NT2/D1 (cell line): ENCODE data around the gene COL23A1.

Experiments used
- DNase-seq: peaks from one replicate; pipeline ENCODE4 v3.0.0-alpha.2; 2011; ENCODE audit warnings: low read depth, low spot score
- H3K27me3 ChIP-seq: 2 replicates; pipeline ENCODE4 v1.6.0; 2011; ENCODE audit warnings: mild to moderate bottlenecking; ENCODE audit not compliant: insufficient read length, insufficient read depth
- H3K36me3 ChIP-seq: 2 replicates; pipeline ENCODE4 v1.6.1; 2011; ENCODE audit warnings: mild to moderate bottlenecking, low read length, mixed read lengths; ENCODE audit not compliant: insufficient read depth, insufficient read length
- H3K4me1 ChIP-seq: 2 replicates; pipeline ENCODE4 v1.5.1; 2011; ENCODE audit not compliant: insufficient read depth, insufficient read length
- H3K4me3 ChIP-seq: 2 replicates; pipeline ENCODE4 v1.5.1; 2011; ENCODE audit warnings: low read depth; ENCODE audit not compliant: insufficient read length
- H3K9ac ChIP-seq: 2 replicates; pipeline ENCODE4 v1.6.0; 2011; ENCODE audit warnings: low read depth; ENCODE audit not compliant: insufficient read length
- H3K9me3 ChIP-seq: 2 replicates; pipeline ENCODE4 v1.5.1; 2011; ENCODE audit warnings: mild to moderate bottlenecking, low read length; ENCODE audit not compliant: insufficient read depth
- SUZ12 ChIP-seq: IDR thresholded peaks from 2 replicates; pipeline ENCODE4 v1.6.1; 2011; ENCODE audit not compliant: insufficient read length, insufficient read depth; ENCODE audit errors: extremely low read depth
- YY1 ChIP-seq: IDR thresholded peaks from 2 replicates; pipeline ENCODE4 v1.6.1; 2011; ENCODE audit not compliant: insufficient read length, insufficient read depth
- ZNF274 ChIP-seq: IDR thresholded peaks from 2 replicates; pipeline ENCODE4 v1.6.1; 2011; ENCODE audit warnings: mild to moderate bottlenecking, low read depth, low read length

Gene COL23A1

GRCh38 chr5:178366998-178367735, 223.0 kb downstream of the COL23A1 start:
- H3K9ac ChIP-seq: no peak overlapping the region
- H3K4me1 ChIP-seq: peaks cover 14% of the 10 kb centered on the region
- no peaks in the 10 kb centered on the region for H3K36me3 ChIP-seq
- H3K4me3 ChIP-seq: no peak overlapping the region
- no peaks in the 10 kb centered on the region for H3K27me3 ChIP-seq
- no peak for DNase-seq
- H3K9me3 ChIP-seq: 0 out of 2 replicates have a peak, but pooled peaks cover 11% of the 10 kb centered on the region
- TF ChIP-seq YY1 (no peak), ZNF274 (no peak), SUZ12 (no peak)

- DNase-seq: no peak
- peaks cover 16% of the 10 kb centered on the region for H3K4me1 ChIP-seq
Observed at GRCh38 chr5:178365501-178366440, 224.4 kb downstream of the COL23A1 start.

GRCh38 chr5:178364326-178364675, 225.9 kb downstream of the COL23A1 start:
- H3K27me3 ChIP-seq: no peaks in the 10 kb centered on the region
- DNase-seq: no peak
- 0 out of 2 replicates have a peak, but pooled peaks cover 4% of the 10 kb centered on the region for H3K9me3 ChIP-seq
- H3K36me3 ChIP-seq: no peaks in the 10 kb centered on the region
- no peak for TF ChIP-seq SUZ12
- no peak for TF ChIP-seq YY1
- TF ChIP-seq ZNF274: no peak
- peaks cover 16% of the 10 kb centered on the region for H3K4me1 ChIP-seq
- H3K4me3 ChIP-seq: no peak overlapping the region
- H3K9ac ChIP-seq: no peak overlapping the region

More at GRCh38 chr5:178365501-178366440, 224.4 kb downstream of the COL23A1 start:
- no peaks in the 10 kb centered on the region for H3K27me3 ChIP-seq
- no peak for TF ChIP-seq ZNF274
- no peak for TF ChIP-seq YY1
- TF ChIP-seq SUZ12: no peak
- H3K4me3 ChIP-seq: no peak overlapping the region
- H3K36me3 ChIP-seq: no peaks in the 10 kb centered on the region
- 0 out of 2 replicates have a peak, but pooled peaks cover 11% of the 10 kb centered on the region for H3K9me3 ChIP-seq
- H3K9ac ChIP-seq: no peak overlapping the region

DNA sequence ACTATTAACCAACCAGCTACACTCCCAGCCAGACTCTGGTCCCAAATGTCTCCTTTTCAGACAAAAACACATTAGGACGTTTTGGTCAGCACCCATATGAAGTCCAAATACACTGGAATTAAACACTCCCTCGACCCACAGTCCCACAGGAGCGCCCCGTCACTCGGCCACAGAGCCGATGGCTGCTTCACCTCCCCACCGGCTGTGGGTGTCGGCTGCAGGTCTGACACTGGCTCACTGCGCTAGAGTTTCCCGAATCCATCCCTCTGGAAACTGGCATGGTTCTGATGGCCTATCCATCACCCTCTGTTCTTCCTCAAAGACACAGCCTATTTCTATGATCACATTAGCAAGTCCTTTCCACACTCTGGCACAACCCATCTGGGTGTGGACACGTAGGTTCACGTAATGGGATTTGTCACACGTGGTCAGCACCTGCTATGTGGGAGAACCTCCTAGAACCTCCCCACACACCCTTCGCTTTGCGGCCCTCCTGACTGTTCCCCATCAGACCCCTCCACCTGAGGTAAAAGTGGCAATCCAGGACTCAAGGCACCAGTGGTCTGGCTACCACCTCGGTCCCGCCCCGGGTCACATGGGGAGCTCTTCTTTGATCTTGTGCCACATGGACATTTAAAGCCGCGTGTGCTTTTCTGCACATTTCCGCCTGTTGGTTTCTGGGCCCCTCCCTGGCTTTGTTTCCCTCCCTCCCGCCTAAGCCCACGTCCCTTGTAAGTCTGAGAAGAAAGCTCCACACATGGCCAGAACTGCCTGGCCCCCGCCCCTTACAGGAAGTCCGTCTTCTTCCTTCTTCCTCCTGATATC, 226.5 kb downstream of the COL23A1 start:
- no peak for TF ChIP-seq ZNF274
- TF ChIP-seq YY1: no peak
- no peak for TF ChIP-seq SUZ12
- Histone ChIP-seq H3K27me3 (no peaks in the 10 kb centered on the region), H3K4me3 (no peak overlapping the region), H3K9ac (no peak overlapping the region), H3K36me3 (no peaks in the 10 kb centered on the region), H3K9me3 (no peaks in the 10 kb centered on the region), H3K4me1 (peaks cover 16% of the 10 kb centered on the region)
- DNase-seq: no peak

- H3K27me3 ChIP-seq: peaks cover 3% of the 10 kb centered on the region
- no peak for TF ChIP-seq ZNF274
- no peaks in the 10 kb centered on the region for H3K36me3 ChIP-seq
- no peaks in the 10 kb centered on the region for H3K9me3 ChIP-seq
- H3K4me3 ChIP-seq: no peak overlapping the region
- H3K4me1 ChIP-seq: peaks cover 22% of the 10 kb centered on the region
- DNase-seq: no peak
- H3K9ac ChIP-seq: no peak overlapping the region
Observed at GRCh38 chr5:178361657-178362445, 228.3 kb downstream of the COL23A1 start.

DNA sequence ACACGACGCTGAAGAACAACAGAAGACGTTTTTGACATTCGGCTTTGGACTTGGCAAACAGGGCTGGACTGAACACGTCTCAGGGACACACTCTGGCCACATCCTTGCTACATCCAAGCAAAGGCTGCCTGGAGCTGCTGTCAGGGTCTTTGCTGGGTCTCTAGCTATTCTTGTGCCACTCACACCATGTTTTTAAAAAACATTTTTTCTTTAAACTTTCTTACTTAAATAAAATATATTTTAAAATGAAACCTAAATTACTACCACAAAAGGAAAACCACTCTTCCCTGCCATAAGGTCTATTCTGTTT, 229.3 kb downstream of the COL23A1 start:
- Histone ChIP-seq H3K36me3 (no peaks in the 10 kb centered on the region), H3K4me1 (peaks cover 19% of the 10 kb centered on the region), H3K4me3 (no peak overlapping the region), H3K27me3 (peaks cover 3% of the 10 kb centered on the region), H3K9me3 (no peaks in the 10 kb centered on the region), H3K9ac (no peak overlapping the region)
- TF ChIP-seq YY1 (no peak), SUZ12 (no peak)
- no peak for DNase-seq
